Activated CD4-positive, alpha-beta T cell treated with anti-CD3 and anti-CD28 coated beads, Interleukin-2, amount 50 U/mL, for 48 hours (primary cell): ENCODE measurements around the gene CLIP2.
"Not testable (repeated sequence)": the region's sequence is repeated elsewhere in the genome, so short reads cannot be mapped to it uniquely, and the experiment has no call there.

Source experiments
- DNase-seq, 2 experiments: peaks; one replicate each; pipeline ENCODE4 v3.0.0-alpha.2; 2020

The CLIP2 gene

GRCh38 chr7:74376256-74377036, 87.2 kb downstream of the CLIP2 start:
- no peak for DNase-seq

- no peak for DNase-seq
These were observed 90.7 kb downstream of the CLIP2 start for GRCh38 chr7:74379938-74380337.

GRCh38 chr7:74380720-74381119, 91.5 kb downstream of the CLIP2 start:
- DNase-seq: no peak

GRCh38 chr7:74384086-74384485, 94.9 kb downstream of the CLIP2 start:
- DNase-seq: not testable (repeated sequence)

- not testable (repeated sequence) for DNase-seq
These were observed 95.6 kb downstream of the CLIP2 start for GRCh38 chr7:74384854-74385253.

GRCh38 chr7:74387606-74388005, 98.4 kb downstream of the CLIP2 start:
- DNase-seq: no peak

- DNase-seq: no peak
These were observed 99.7 kb downstream of the CLIP2 start for GRCh38 chr7:74388880-74389415.

- not testable (repeated sequence) for DNase-seq
These were observed 104.5 kb downstream of the CLIP2 start for GRCh38 chr7:74393722-74394121.

GRCh38 chr7:74394601-74395000, 105.4 kb downstream of the CLIP2 start:
- not testable (repeated sequence) for DNase-seq

- no peak for DNase-seq
These were observed 106.6 kb downstream of the CLIP2 start for GRCh38 chr7:74395745-74396311.

- DNase-seq: no peak
These were observed 107.8 kb downstream of the CLIP2 start for GRCh38 chr7:74396993-74397392.

GRCh38 chr7:74398426-74398825, 109.2 kb downstream of the CLIP2 start:
- DNase-seq: no peak

- no peak for DNase-seq
These were observed 109.8 kb downstream of the CLIP2 start for GRCh38 chr7:74399006-74399405.

GRCh38 chr7:74400420-74401136, 111.4 kb downstream of the CLIP2 start:
- DNase-seq: no peak

GRCh38 chr7:74401137-74401859, 112.1 kb downstream of the CLIP2 start:
- DNase-seq: peak; percentile 82 to 86

- DNase-seq: not testable (repeated sequence)
These were observed 113.5 kb downstream of the CLIP2 start for GRCh38 chr7:74402668-74403067.

GRCh38 chr7:74403521-74404387, 114.5 kb downstream of the CLIP2 start:
- no peak for DNase-seq

GRCh38 chr7:74404388-74404700, 115.1 kb downstream of the CLIP2 start:
- DNase-seq: no peak

- no peak for DNase-seq
These were observed 115.5 kb downstream of the CLIP2 start for GRCh38 chr7:74404741-74405140.

- peak in 1 of 2 experiments; percentile 11 for DNase-seq
These were observed 116.1 kb downstream of the CLIP2 start for GRCh38 chr7:74405191-74405898.

- no peak for DNase-seq
These were observed 116.8 kb downstream of the CLIP2 start for GRCh38 chr7:74405899-74406512.
